Spleen (tissue), 7 donors: Measurements from ENCODE around the gene ZSWIM6.

Source experiments
- CTCF ChIP-seq, 11 experiments: fragments of 200-600 bp in 7 of 11; fragments of 450-650 bp in 4 of 11; sonication (generic) in 4 of 11; IDR thresholded peaks in 8 of 11; conservative IDR thresholded peaks in 3 of 11; 1 replicate in 7 of 11; 2 replicates in 4 of 11; pipeline versions ENCODE4 v1.4.0 to v1.8.0; 2016 to 2021; ENCODE audit warnings: antibody characterized with exemption in 11 of 11, inconsistent platforms in 4 of 11, mild to moderate bottlenecking in 1 of 11
- POLR2A ChIP-seq, 3 donors: fragments of 450-650 bp; IDR thresholded peaks; one replicate each; pipeline ENCODE4 v1.5.1; 2017; ENCODE audit warnings: antibody characterized with exemption in 3 of 3, mild to moderate bottlenecking in 1 of 3
- POLR2AphosphoS5 ChIP-seq, 3 donors: sonication (generic); formaldehyde crosslinking; IDR thresholded peaks; one replicate each; pipeline ENCODE4 v1.5.1; 2017; ENCODE audit warnings: antibody characterized with exemption in 3 of 3
- donor health status: DM: no; HTN: no; CAD: no; lungs with moderate emphysema.
- donor health status: DM: no; HTN: no; CAD: no.
- donor health status: DM: no; HTN: no; CAD: no.

- TF ChIP-seq CTCF (IDR thresholded peaks at IDR 0.05 in 8 of 11, conservative IDR thresholded peaks at IDR 0.05 in 3 of 11) (no peak), POLR2A (IDR thresholded peaks at IDR 0.05) (no peak), POLR2AphosphoS5 (IDR thresholded peaks at IDR 0.05) (peak; percentile 32 to 74 (median 58))
These were observed 1.4 kb downstream of the ZSWIM6 start for GRCh38 chr5:61333321-61333953.
